CD14-positive monocyte (primary cell): ENCODE data around the gene SERPINE1. TPM values are rescaled to one million over a fixed set of nuclear protein-coding genes. Genes with fewer than 3 reads are reported as not detected.
"Not testable (repeated sequence)": the region's sequence is repeated elsewhere in the genome, so short reads cannot be mapped to it uniquely, and the experiment has no call there.

ENCODE experiments used
- DNase-seq, 3 donors: peaks; one replicate each; pipeline ENCODE4 v3.0.0-alpha.2; 2011 to 2022
- H2AFZ ChIP-seq: 2 replicates; pipeline ENCODE4 v1.6.0; 2012; ENCODE audit warnings: mild to moderate bottlenecking, low read depth, low read length, inconsistent platforms; ENCODE audit not compliant: insufficient read depth, poor library complexity, severe bottlenecking
- H3K27ac ChIP-seq, 2 donors: 1 replicate in 1 of 2; 2 replicates in 1 of 2; pipeline ENCODE4 v1.5.1; 2012 to 2013; ENCODE audit warnings: low read length in 2 of 2, control low read depth in 1 of 2, inconsistent platforms in 1 of 2, low read depth in 1 of 2, mild to moderate bottlenecking in 1 of 2
- H3K27me3 ChIP-seq, 2 donors: one replicate each; pipeline versions ENCODE4 v1.6.0 to v1.6.1; 2011 to 2013; ENCODE audit warnings: low read length in 2 of 2; ENCODE audit not compliant: control insufficient read depth in 2 of 2, insufficient read depth in 2 of 2
- H3K36me3 ChIP-seq, 2 donors: replicated peaks in 1 of 2; 1 replicate in 1 of 2; 2 replicates in 1 of 2; pipeline versions ENCODE4 v1.5.1 to v1.6.1; 2012 to 2013; ENCODE audit warnings: low read length in 2 of 2, control low read depth in 1 of 2, inconsistent platforms in 1 of 2, mild to moderate bottlenecking in 1 of 2; ENCODE audit not compliant: insufficient read depth in 2 of 2, control insufficient read depth in 1 of 2
- H3K4me1 ChIP-seq, 2 donors: 1 replicate in 1 of 2; 2 replicates in 1 of 2; pipeline versions ENCODE4 v1.5.1 to v1.6.1; 2012 to 2013; ENCODE audit warnings: low read length in 2 of 2, control low read depth in 1 of 2, inconsistent platforms in 1 of 2, mild to moderate bottlenecking in 1 of 2, moderate library complexity in 1 of 2; ENCODE audit not compliant: insufficient read depth in 2 of 2, control insufficient read depth in 1 of 2
- H3K4me2 ChIP-seq: replicated peaks from 2 replicates; pipeline ENCODE3; 2012; ENCODE audit warnings: low read length, moderate library complexity, mild to moderate bottlenecking; ENCODE audit not compliant: poor library complexity, severe bottlenecking; ENCODE audit errors: extremely low read depth
- H3K4me3 ChIP-seq, 3 experiments: fragments of 200-600 bp in 1 of 3; sonication (generic) in 1 of 3; replicated peaks in 1 of 3; 1 replicate in 2 of 3; 2 replicates in 1 of 3; pipeline ENCODE4 v1.5.1; 2011 to 2013; ENCODE audit warnings: low read length in 3 of 3, mild to moderate bottlenecking in 3 of 3, control low read depth in 2 of 3, low read depth in 2 of 3, inconsistent platforms in 1 of 3, moderate library complexity in 1 of 3
- H3K79me2 ChIP-seq: 2 replicates; pipeline ENCODE4 v1.6.0; 2012; ENCODE audit warnings: mild to moderate bottlenecking, control low read depth, inconsistent platforms, low read length, moderate library complexity; ENCODE audit not compliant: insufficient read depth
- H3K9ac ChIP-seq: 2 replicates; pipeline ENCODE4 v1.6.0; 2017; ENCODE audit warnings: low read length, mild to moderate bottlenecking; ENCODE audit not compliant: insufficient read depth, poor library complexity, severe bottlenecking
- H3K9me3 ChIP-seq, 2 donors: replicated peaks in 1 of 2; 1 replicate in 1 of 2; 2 replicates in 1 of 2; pipeline versions ENCODE4 v1.5.1 to v1.6.1; 2012 to 2013; ENCODE audit warnings: low read length in 2 of 2, control low read depth in 1 of 2; ENCODE audit not compliant: control insufficient read depth in 1 of 2, insufficient read depth in 1 of 2
- H4K20me1 ChIP-seq: 2 replicates; pipeline ENCODE4 v1.6.0; 2012; ENCODE audit warnings: mild to moderate bottlenecking, low read length, control low read depth, moderate library complexity; ENCODE audit not compliant: insufficient read depth
- H3K27ac Mint-ChIP-seq, 7 donors: one replicate each; pipeline ENCODE4 v1.8.0; 2020; ENCODE audit warnings: mild to moderate bottlenecking in 7 of 7, mixed read lengths in 7 of 7, moderate library complexity in 6 of 7, inconsistent platforms in 2 of 7
- H3K27me3 Mint-ChIP-seq, 3 donors: one replicate each; pipeline ENCODE4 v1.8.0; 2021 to 2022; ENCODE audit warnings: low read depth in 3 of 3, mild to moderate bottlenecking in 3 of 3, mixed read lengths in 3 of 3, moderate library complexity in 3 of 3, inconsistent platforms in 1 of 3
- H3K36me3 Mint-ChIP-seq, 2 donors: one replicate each; pipeline ENCODE4 v1.8.0; 2020; ENCODE audit warnings: mixed read lengths in 2 of 2, inconsistent platforms in 1 of 2, mild to moderate bottlenecking in 1 of 2
- H3K4me1 Mint-ChIP-seq: one replicate; pipeline ENCODE4 v1.8.0; 2020; ENCODE audit warnings: mild to moderate bottlenecking, mixed read lengths
- H3K4me3 Mint-ChIP-seq, 2 donors: one replicate each; pipeline ENCODE4 v1.8.0; 2020; ENCODE audit warnings: mild to moderate bottlenecking in 2 of 2, mixed read lengths in 2 of 2, moderate library complexity in 1 of 2
- H3K9me3 Mint-ChIP-seq, 7 donors: one replicate each; pipeline ENCODE4 v1.8.0; 2020 to 2022; ENCODE audit warnings: mixed read lengths in 7 of 7, mild to moderate bottlenecking in 6 of 7, moderate library complexity in 6 of 7, inconsistent platforms in 2 of 7
- WGBS: methylation state at CpG from one replicate; pipeline ENCODE4 v1.1.5; 2013; ENCODE audit warnings: missing lambda C conversion rate; ENCODE audit not compliant: insufficient coverage; 5-methylcytosine and 5-hydroxymethylcytosine counted together
- intact Hi-C, 2 donors: fragments of 100-400 bp; cut with micrococcal nuclease; formaldehyde crosslinking; loops; one replicate each; pipeline versions ENCODE4 v1.15.0 to v1.15.1; 2023
- polyA plus RNA-seq, 3 donors: library from polyadenylated mRNA; depleted of rRNA in 1 of 3; unstranded in 2 of 3; stranded (reverse) in 1 of 3; fragments of 300-500 nt in 2 of 3; fragments of >200 nt in 1 of 3; fragmentation: Illumina TruSeq in 2 of 3; gene quantifications; 1 replicate in 2 of 3; 2 replicates in 1 of 3; pipeline ENCODE4 v1.2.3, GENCODE V29; 2012 to 2021
- TF ChIP-seq, protein P1 (sequence below): fragments of 200-600 bp; IDR thresholded peaks from one replicate; pipeline ENCODE4 v1.8.0; 2022; ENCODE audit warnings: antibody characterized with exemption, mild to moderate bottlenecking

Gene SERPINE1
- polyA plus RNA-seq, 3 donors, result 0.07 to 0.21 (median 0.16) TPM

GRCh38 chr7:101102026-101102425, 24.9 kb upstream of the SERPINE1 start:
- Histone ChIP-seq H3K4me1 (peaks cover 12 to 18% of the 10 kb centered on the region in 2 donors), H3K4me2 (no peak overlapping the region), H3K27me3 (peaks cover 2 to 16% of the 10 kb centered on the region in 2 donors), H3K9ac (no peak overlapping the region), H3K36me3 (no peaks in the 10 kb centered on the region), H4K20me1 (peaks cover 6% of the 10 kb centered on the region), H3K79me2 (no peaks in the 10 kb centered on the region), H3K4me3 (no peak overlapping the region), H2AFZ (no peak overlapping the region), H3K9me3 (no peaks in the 10 kb centered on the region), H3K27ac (no peak overlapping the region)
- Mint-ChIP-seq H3K9me3 (peaks cover 0 to 2% (median 0%) of the 10 kb centered on the region in 7 donors), H3K36me3 (no peaks in the 10 kb centered on the region), H3K4me3 (no peak overlapping the region), H3K27me3 (peaks cover 14 to 37% (median 15%) of the 10 kb centered on the region in 3 donors), H3K4me1 (peaks cover 20% of the 10 kb centered on the region), H3K27ac (no peak overlapping the region)
- TF ChIP-seq, protein P1, sequence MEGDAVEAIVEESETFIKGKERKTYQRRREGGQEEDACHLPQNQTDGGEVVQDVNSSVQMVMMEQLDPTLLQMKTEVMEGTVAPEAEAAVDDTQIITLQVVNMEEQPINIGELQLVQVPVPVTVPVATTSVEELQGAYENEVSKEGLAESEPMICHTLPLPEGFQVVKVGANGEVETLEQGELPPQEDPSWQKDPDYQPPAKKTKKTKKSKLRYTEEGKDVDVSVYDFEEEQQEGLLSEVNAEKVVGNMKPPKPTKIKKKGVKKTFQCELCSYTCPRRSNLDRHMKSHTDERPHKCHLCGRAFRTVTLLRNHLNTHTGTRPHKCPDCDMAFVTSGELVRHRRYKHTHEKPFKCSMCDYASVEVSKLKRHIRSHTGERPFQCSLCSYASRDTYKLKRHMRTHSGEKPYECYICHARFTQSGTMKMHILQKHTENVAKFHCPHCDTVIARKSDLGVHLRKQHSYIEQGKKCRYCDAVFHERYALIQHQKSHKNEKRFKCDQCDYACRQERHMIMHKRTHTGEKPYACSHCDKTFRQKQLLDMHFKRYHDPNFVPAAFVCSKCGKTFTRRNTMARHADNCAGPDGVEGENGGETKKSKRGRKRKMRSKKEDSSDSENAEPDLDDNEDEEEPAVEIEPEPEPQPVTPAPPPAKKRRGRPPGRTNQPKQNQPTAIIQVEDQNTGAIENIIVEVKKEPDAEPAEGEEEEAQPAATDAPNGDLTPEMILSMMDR, result no peak
- intact Hi-C loops, result loop anchor here (5.0 kb wide), 1 partner anchor 35 kb away; no protein-coding TSS in a partner anchor
- DNase-seq, result no peak
- WGBS, result 100% methylated on average over 2 of the region's 6 CpGs

DNA sequence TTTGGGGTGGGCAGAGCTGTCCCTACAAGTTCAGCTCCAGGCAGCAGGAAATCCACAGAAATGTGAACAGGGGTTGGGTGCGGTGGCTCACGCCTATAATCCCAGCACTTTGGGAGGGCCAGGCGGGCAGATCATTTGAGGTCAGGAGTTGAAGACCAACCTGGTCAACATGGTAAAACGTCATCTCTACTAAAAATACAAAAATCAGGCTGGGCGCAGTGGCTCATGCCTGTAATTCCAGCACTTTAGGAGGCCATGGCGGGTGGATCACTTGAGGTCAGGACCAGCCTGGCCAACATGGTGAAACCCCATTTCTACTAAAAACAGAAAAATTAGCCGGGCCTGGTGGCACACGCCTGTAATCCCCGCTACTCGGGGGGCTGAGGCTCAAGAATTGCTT, 23.2 kb upstream of the SERPINE1 start:
- peaks cover 33% of the 10 kb centered on the region for H3K4me1 Mint-ChIP-seq
- H3K9me3 Mint-ChIP-seq, result not testable (repeated sequence)
- intact Hi-C loops, result loop anchor here (5.0 kb wide), 1 partner anchor 34 kb away; no protein-coding TSS in a partner anchor

More for the DNA sequence above, 23.2 kb upstream of the SERPINE1 start:
- not testable (repeated sequence) for H3K9ac ChIP-seq, H3K79me2 ChIP-seq, H3K27ac ChIP-seq, H3K4me3 ChIP-seq, H3K4me3 Mint-ChIP-seq, H3K36me3 Mint-ChIP-seq, H2AFZ ChIP-seq, H3K4me2 ChIP-seq, H3K9me3 ChIP-seq, H4K20me1 ChIP-seq, DNase-seq, H3K36me3 ChIP-seq, H3K27ac Mint-ChIP-seq
- Histone ChIP-seq H3K27me3 (peaks cover 2 to 16% of the 10 kb centered on the region in 2 donors), H3K4me1 (peaks cover 25 to 33% of the 10 kb centered on the region in 2 donors)
- 86% methylated on average over 4 of the region's 10 CpGs for WGBS
- H3K27me3 Mint-ChIP-seq, result peaks cover 15 to 36% (median 17%) of the 10 kb centered on the region in 3 donors
